NCI-H2171 treated with DMSO at 0.1 percent for 48 hours (cell line): ENCODE measurements around the gene ZBTB7C.

Source experiments
- DNase-seq: peaks from one replicate; lab custom pipeline; 2025; lab: John Stamatoyannopoulos, UW

The ZBTB7C gene

DNA sequence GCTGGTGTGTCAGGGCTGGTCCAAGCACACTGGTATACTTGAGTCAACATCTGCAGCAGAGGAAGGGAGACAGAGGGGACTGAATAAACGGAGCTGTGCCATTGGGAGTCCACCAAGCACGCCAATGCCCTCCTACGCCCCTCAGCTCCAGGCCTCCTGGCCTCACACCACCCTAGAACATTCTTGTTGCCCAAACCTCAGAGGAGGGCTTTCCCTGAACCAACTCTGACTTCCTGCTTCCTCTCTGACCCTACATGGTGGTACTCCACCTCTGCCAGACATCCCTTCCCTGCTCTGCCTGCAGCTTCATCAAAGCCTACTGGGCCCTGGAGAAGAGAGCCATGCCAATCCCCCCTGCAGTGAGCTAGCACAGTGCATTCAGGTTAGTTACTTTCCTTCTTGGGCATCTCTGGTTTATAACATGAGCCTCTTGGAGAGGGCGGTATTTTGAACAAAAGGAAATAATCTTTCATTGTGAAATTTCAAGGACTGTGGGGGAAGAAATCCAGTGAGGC lies 54.4 kb downstream of the ZBTB7C start:
- DNase-seq: no peak

DNA sequence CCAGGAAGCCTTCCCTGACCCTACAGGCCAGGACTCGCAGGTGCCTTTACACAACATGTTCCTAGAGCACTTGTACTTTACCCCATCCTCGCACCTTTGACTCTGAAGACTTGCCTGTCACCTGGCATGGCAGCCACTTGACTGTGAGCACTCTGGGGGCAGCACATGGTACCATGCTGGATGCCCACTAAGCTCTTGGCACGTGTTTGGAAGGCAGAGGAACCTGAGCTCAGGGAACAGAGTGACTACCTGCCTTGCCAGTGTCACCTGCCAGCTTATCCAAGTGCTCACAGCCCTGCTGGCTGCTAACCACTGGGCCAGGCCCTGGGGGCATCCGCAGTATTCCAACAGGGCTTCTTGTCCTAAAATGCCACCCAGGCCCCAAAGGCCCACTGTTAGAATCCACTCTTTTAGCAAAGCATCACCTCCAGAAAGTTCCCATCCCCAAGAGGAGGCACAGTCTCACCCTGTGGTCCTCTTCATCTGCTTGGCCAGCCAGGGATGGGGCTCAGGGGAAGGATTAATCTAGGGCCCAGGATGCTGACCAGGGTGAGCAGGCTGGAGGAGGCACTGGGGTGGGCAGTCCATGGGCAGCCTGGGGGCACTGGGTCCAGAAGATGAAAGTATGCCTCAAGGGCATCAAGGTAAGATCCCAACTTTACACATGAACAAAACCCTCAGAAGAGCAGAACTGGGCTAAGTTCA lies 57.0 kb downstream of the ZBTB7C start:
- DNase-seq: no peak

DNA sequence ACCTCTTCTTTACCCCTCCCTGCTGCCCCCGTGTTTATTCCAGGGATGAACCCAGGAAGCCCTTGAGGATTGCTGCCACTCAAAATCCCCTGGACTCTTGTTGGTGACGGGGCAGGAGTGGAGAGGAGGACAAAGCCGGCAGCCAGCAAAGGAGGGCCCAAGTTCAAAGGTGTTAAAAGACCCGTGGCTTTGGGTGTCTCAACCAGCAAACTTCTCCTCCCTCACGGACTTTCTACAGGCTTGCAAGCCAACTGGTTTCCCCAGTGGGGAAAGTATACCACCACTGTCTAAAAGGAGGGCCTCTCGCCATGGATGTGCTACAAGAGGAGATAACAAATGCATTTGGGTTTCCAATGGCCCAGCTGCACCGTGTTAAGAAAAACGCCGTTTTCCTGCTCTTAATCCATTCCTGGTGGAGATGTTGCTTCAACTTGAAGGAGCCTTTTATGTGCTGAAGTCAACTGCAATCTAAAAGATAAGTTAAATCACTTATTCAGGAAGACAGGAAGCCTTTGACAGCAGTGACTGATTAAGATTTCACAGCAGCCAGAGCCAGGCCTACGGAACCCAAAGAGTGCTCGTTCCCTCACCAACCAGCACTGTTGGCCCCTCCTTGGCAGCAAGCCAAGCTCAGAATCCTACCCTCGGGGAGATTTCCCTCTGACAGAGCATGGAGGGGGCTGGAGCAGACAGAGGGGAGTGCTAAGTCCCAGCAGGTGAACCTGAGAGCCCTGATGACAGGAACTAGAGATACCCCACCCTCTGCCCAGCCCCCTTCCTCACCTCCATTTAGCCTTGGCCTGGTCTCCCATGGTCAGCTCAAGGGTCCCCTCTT lies 57.8 kb downstream of the ZBTB7C start:
- no peak for DNase-seq

DNA sequence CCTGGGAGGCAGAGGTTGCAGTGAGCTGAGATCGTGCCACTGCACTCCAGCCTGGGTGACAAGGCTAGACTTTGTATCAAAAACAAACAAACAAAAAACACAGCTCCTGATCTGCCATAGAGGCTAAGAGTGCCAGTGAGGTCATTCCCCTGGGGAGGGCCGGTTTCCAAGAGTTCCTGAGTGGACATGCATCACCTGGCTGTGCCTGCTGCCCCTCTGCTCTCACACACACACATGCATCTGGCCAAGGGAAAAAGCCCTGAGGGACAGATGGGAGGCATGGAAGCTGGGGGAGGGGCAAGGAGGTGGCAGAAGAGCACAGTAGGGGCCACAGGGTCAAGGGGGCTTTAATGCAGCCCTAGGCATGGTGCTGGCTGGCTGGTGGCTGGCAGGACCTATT lies 60.4 kb downstream of the ZBTB7C start:
- no peak for DNase-seq

- DNase-seq: no peak
Observed at GRCh38 chr18:48347756-48348326, 61.3 kb downstream of the ZBTB7C start.

GRCh38 chr18:48345596-48345995 lies 63.6 kb downstream of the ZBTB7C start:
- DNase-seq: no peak

DNA sequence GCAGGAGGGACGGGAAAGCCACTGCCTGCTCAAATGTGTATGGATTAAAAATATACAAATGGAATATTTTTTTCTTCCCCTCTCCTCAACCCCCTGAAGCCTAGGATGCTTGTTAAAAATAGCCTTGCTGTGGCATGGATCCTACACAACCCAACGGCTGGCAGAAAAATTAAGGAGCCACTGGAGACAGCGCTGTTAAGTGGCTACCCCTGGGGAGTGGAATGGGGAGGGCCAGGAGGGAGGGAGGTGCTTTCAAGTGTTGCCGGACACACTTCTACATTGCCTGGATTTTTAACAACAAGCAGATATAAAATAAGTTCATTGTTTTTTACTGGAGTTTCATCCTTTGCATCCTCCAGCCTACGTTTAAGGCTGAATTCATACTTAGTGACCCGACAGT lies 66.6 kb downstream of the ZBTB7C start:
- DNase-seq: peak; percentile 53

DNA sequence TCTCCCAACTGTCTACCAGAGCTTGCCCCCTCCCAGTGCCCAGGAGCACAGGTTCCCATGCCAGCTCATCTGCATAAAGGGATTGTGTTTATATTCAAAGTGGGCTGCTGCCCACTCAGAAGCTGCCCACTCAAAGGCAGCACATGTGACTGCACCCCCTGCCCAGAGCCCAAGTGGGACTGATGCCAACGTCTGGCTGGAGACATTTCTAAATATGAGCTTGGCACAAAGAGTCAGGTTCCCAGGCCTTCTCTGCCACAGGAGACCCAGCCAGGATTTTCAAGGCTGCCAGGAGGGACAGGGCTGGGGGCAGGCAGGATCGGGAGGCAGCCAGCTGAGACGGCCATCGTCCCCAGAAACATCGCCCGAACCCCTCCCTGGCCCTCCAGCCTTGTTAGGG lies 67.1 kb downstream of the ZBTB7C start:
- DNase-seq: peak; percentile 39

GRCh38 chr18:48340560-48340959 lies 68.6 kb downstream of the ZBTB7C start:
- peak; percentile 83 for DNase-seq

- DNase-seq: no peak
Observed at GRCh38 chr18:48339692-48340091, 69.5 kb downstream of the ZBTB7C start.

DNA sequence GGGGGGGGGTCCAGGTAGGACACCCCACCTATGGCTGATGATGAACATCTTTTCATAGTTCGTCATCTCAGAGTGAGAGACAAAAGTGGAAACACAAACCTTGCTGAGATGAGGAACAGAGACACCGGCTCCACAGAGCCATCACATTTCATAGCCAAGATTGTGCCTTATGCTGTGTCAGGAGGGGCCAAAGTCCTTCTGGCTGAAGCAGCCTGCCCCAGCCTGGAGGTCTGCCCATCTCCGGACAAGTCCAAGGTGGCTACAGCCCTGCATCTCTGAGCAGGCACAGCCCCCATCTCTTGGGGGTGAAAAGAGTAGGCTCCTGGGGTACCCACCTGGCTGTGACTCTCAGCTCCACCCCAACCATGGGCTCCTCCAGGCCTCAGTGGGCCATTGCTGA lies 70.3 kb downstream of the ZBTB7C start:
- no peak for DNase-seq

- DNase-seq: no peak
Observed at GRCh38 chr18:48337053-48337452, 72.1 kb downstream of the ZBTB7C start.

DNA sequence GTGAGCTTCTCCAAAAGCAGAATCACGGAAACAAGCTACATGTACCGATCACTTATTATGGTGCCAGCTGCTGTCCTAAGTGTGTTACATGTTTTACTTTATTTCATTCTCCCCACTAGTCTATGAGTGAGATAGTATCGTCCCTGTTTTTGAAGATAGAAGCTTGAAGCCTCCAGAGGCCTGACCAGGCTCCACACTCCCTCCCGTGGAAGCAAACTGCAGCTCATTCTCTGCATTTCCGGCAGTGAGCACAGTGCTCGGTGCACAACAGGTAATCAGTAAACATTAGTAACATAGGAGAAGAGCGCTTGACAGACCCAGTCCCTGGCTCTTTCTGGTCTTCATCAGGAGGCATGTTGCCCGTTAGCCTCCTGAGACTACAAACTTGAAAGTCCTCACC lies 72.9 kb downstream of the ZBTB7C start:
- no peak for DNase-seq

GRCh38 chr18:48335829-48336228 lies 73.4 kb downstream of the ZBTB7C start:
- DNase-seq: no peak

DNA sequence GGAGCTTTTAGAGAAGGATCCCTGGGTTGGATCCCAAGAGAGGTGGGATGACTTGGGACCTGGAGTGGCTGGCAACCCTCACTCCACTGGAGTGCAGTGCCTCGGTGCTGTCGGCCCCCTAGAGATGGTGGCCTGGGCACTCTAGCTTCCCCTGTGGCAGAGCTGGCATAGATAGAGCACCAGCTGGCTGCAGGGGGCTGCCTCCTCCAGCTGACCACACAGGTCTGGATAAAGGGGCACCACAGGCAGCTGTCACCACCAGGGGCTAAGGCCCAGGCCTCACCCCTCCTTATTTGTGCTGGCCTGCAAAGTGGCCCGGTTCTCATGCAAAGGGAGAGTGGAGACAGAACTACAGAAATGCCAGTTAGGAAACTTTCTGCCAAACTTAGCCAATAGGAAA lies 74.3 kb downstream of the ZBTB7C start:
- DNase-seq: no peak

GRCh38 chr18:48333563-48333962 lies 75.6 kb downstream of the ZBTB7C start:
- no peak for DNase-seq

DNA sequence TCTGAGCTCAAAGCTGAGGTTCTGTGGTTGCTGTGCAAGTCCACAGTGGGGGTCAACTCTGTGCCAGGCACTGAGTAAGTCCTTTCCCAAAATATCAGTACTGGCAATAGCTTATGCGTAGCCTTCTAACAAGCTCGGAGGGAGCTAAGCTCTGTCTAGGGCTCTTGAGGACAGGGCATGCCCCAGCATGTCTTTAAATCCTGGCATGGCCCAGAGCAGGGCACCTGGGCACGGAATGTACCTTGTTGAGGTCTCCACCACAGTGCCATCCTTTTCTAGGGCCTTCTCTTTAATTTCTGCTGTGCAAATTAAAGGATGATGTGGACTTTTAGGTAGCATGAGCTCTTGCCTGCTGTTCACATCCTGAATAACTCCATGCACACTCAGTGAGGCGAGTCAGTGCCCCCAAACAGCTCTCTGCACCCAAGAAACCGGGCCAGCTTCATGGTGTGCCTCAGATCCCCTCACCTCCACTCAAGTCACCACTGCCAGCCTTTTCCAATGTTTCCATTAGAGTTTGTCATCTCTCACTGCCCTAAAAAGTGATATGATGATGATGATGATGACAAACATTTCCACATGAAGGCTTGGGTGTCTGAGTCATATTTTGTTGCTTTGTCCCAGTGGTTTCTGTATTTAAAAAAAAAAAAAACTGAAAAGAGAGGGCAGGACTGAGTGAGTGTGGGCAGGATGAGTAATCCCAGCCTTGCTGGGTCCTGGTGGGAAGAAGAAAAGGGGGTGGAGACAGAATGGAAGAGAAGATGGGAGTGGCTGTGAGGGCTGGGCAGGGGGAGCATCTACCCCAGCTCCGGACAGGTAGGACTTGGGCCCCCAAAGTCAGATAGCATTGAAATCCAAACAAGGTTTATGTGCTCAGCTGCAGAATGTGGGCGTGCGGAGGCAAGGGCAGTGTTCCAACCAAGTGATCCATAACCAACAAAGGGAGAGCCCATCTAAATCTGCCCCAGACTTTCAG lies 78.9 kb downstream of the ZBTB7C start:
- DNase-seq: no peak

GRCh38 chr18:48328473-48329210 lies 80.5 kb downstream of the ZBTB7C start:
- DNase-seq: no peak

DNA sequence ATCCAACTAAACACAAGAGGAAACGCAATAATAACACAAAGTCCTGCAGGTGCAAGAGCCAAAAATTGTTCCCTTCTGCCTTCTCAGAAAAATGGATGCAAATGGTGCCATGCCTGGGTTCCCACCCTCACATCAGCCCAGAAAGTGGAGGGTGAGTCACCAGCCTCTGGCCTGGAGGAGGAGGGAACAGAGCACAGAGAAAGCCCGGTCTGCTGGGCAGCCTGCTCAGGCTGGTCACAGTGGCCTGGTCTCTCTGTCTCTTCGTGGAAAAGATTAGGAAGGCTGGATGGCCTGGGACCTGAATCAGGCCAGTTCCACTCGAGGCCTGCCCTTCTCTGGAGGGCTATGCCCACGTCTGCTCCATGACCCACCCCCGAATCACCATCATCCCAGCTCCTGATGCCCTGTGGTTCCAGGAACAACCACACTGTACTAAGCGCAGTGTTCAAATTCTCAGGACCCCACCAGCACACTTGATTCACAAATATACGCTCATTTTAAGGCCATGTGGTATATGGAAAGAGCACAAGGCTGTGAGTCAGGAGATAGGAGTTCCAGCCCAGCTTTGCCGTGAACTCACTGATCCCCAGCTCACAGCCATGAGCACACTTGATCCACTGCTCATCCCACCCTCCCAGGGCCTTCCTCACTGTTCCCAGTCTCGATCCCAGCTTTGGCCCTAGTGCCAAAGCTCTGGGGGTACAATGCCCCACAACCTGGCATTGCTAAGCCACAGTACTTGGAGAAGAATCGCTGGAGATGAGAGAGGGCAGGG lies 82.1 kb downstream of the ZBTB7C start:
- DNase-seq: no peak

DNA sequence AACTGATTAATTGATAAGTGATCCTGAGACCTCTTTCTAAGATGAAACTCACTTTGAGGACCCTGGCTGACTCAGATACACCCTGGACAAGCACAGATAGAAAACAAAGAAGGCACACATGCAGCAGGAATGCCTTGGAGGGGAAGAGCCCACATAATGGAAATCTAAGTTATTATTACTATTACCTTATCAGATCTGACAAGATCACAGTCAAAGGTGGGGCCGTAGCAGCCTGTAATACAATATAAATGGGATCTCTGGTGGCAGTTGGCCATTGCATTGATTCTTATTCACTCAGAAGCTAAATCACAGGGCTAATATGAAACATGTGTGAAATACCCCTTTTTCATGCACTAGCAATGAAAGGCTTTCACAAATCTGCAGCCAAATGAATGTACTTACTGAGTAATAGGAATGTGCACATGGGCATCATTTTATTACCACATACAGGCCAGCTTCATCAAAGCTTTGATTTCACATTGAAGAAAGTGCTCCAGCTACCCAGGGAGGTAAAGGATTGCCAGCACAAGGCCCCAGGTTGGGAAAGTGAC lies 84.0 kb downstream of the ZBTB7C start:
- no peak for DNase-seq
